Measurements from ENCODE around the gene ADI1. TPM values are rescaled to one million over a fixed set of nuclear protein-coding genes. Genes with fewer than 3 reads are reported as not detected.

The ADI1 gene
- total RNA-seq, 1 donor from 2014 or later: 36.0 TPM

GRCh38 chr2:3488855-3489763 is 30.2 kb downstream of the ADI1 start:
- H3K9me3 Mint-ChIP-seq: no peaks in the 10 kb centered on the region
- no peak overlapping the region for H3K27ac Mint-ChIP-seq
- intact Hi-C loops (cut with micrococcal nuclease): no loop called here
- no peak overlapping the region for H3K4me3 Mint-ChIP-seq
- DNase-seq (ENCODE audit: low spot score): no peak
- H3K4me1 Mint-ChIP-seq (ENCODE audit: low read depth): no peaks in the 10 kb centered on the region
- peaks cover 3% of the 10 kb centered on the region for H3K36me3 Mint-ChIP-seq (ENCODE audit: low read depth)
- H3K27me3 Mint-ChIP-seq (ENCODE audit: insufficient read depth): no peaks in the 10 kb centered on the region

- intact Hi-C loops (cut with micrococcal nuclease): no loop called here
- no peak for DNase-seq (ENCODE audit: low spot score)
- Mint-ChIP-seq H3K4me3 (no peak overlapping the region), H3K4me1 (ENCODE audit: low read depth) (no peaks in the 10 kb centered on the region), H3K36me3 (ENCODE audit: low read depth) (peaks cover 3% of the 10 kb centered on the region), H3K9me3 (no peaks in the 10 kb centered on the region), H3K27me3 (ENCODE audit: insufficient read depth) (no peaks in the 10 kb centered on the region), H3K27ac (no peak overlapping the region)
Observed at GRCh38 chr2:3488061-3488531, 31.2 kb downstream of the ADI1 start.

- Mint-ChIP-seq H3K36me3 (ENCODE audit: low read depth) (peaks cover 3% of the 10 kb centered on the region), H3K27me3 (ENCODE audit: insufficient read depth) (no peaks in the 10 kb centered on the region), H3K4me3 (no peak overlapping the region), H3K9me3 (no peaks in the 10 kb centered on the region), H3K27ac (no peak overlapping the region), H3K4me1 (ENCODE audit: low read depth) (no peaks in the 10 kb centered on the region)
- intact Hi-C loops (cut with micrococcal nuclease): no loop called here
- DNase-seq (ENCODE audit: low spot score): no peak
Observed at GRCh38 chr2:3487432-3487831, 31.9 kb downstream of the ADI1 start.

GRCh38 chr2:3487028-3487425 is 32.3 kb downstream of the ADI1 start:
- no peaks in the 10 kb centered on the region for H3K4me1 Mint-ChIP-seq (ENCODE audit: low read depth)
- no peak for DNase-seq (ENCODE audit: low spot score)
- intact Hi-C loops (cut with micrococcal nuclease): no loop called here
- H3K27me3 Mint-ChIP-seq (ENCODE audit: insufficient read depth): no peaks in the 10 kb centered on the region
- no peaks in the 10 kb centered on the region for H3K9me3 Mint-ChIP-seq
- no peak overlapping the region for H3K4me3 Mint-ChIP-seq
- H3K36me3 Mint-ChIP-seq (ENCODE audit: low read depth): peaks cover 3% of the 10 kb centered on the region
- H3K27ac Mint-ChIP-seq: no peak overlapping the region

GRCh38 chr2:3486047-3487027 is 33.0 kb downstream of the ADI1 start:
- intact Hi-C loops (cut with micrococcal nuclease): no loop called here
- Mint-ChIP-seq H3K4me1 (ENCODE audit: low read depth) (no peaks in the 10 kb centered on the region), H3K27ac (no peak overlapping the region), H3K27me3 (ENCODE audit: insufficient read depth) (no peaks in the 10 kb centered on the region), H3K9me3 (no peaks in the 10 kb centered on the region), H3K36me3 (ENCODE audit: low read depth) (peaks cover 3% of the 10 kb centered on the region), H3K4me3 (no peak overlapping the region)
- DNase-seq (ENCODE audit: low spot score): no peak

- H3K9me3 Mint-ChIP-seq: no peaks in the 10 kb centered on the region
- no peaks in the 10 kb centered on the region for H3K27me3 Mint-ChIP-seq (ENCODE audit: insufficient read depth)
- intact Hi-C loops (cut with micrococcal nuclease): no loop called here
- H3K27ac Mint-ChIP-seq: no peak overlapping the region
- no peak overlapping the region for H3K4me3 Mint-ChIP-seq
- no peak for DNase-seq (ENCODE audit: low spot score)
- H3K4me1 Mint-ChIP-seq (ENCODE audit: low read depth): no peaks in the 10 kb centered on the region
- H3K36me3 Mint-ChIP-seq (ENCODE audit: low read depth): peaks cover 7% of the 10 kb centered on the region
Observed at GRCh38 chr2:3485166-3485565, 34.2 kb downstream of the ADI1 start.

GRCh38 chr2:3483986-3484960 is 35.1 kb downstream of the ADI1 start:
- no peaks in the 10 kb centered on the region for H3K27me3 Mint-ChIP-seq (ENCODE audit: insufficient read depth)
- no peak overlapping the region for H3K27ac Mint-ChIP-seq
- intact Hi-C loops (cut with micrococcal nuclease): no loop called here
- H3K4me3 Mint-ChIP-seq: no peak overlapping the region
- H3K4me1 Mint-ChIP-seq (ENCODE audit: low read depth): no peaks in the 10 kb centered on the region
- no peaks in the 10 kb centered on the region for H3K9me3 Mint-ChIP-seq
- no peak for DNase-seq (ENCODE audit: low spot score)
- peaks cover 8% of the 10 kb centered on the region for H3K36me3 Mint-ChIP-seq (ENCODE audit: low read depth)

- peaks cover 8% of the 10 kb centered on the region for H3K36me3 Mint-ChIP-seq (ENCODE audit: low read depth)
- intact Hi-C loops (cut with micrococcal nuclease): no loop called here
- no peaks in the 10 kb centered on the region for H3K27me3 Mint-ChIP-seq (ENCODE audit: insufficient read depth)
- no peak overlapping the region for H3K27ac Mint-ChIP-seq
- H3K9me3 Mint-ChIP-seq: no peaks in the 10 kb centered on the region
- H3K4me3 Mint-ChIP-seq: no peak overlapping the region
- DNase-seq (ENCODE audit: low spot score): no peak
- H3K4me1 Mint-ChIP-seq (ENCODE audit: low read depth): no peaks in the 10 kb centered on the region
Observed at GRCh38 chr2:3483227-3483985, 35.9 kb downstream of the ADI1 start.

GRCh38 chr2:3482363-3482821 is 36.9 kb downstream of the ADI1 start:
- no peaks in the 10 kb centered on the region for H3K9me3 Mint-ChIP-seq
- no peak overlapping the region for H3K4me3 Mint-ChIP-seq
- H3K36me3 Mint-ChIP-seq (ENCODE audit: low read depth): peaks cover 10% of the 10 kb centered on the region
- H3K27ac Mint-ChIP-seq: no peak overlapping the region
- no peak for DNase-seq (ENCODE audit: low spot score)
- intact Hi-C loops (cut with micrococcal nuclease): no loop called here
- no peaks in the 10 kb centered on the region for H3K27me3 Mint-ChIP-seq (ENCODE audit: insufficient read depth)
- no peaks in the 10 kb centered on the region for H3K4me1 Mint-ChIP-seq (ENCODE audit: low read depth)

GRCh38 chr2:3481736-3482362 is 37.5 kb downstream of the ADI1 start:
- intact Hi-C loops (cut with micrococcal nuclease): no loop called here
- H3K36me3 Mint-ChIP-seq (ENCODE audit: low read depth): peaks cover 10% of the 10 kb centered on the region
- H3K27ac Mint-ChIP-seq: no peak overlapping the region

GRCh38 chr2:3481011-3481400 is 38.3 kb downstream of the ADI1 start:
- Mint-ChIP-seq H3K4me3 (no peak overlapping the region), H3K27ac (no peak overlapping the region), H3K27me3 (ENCODE audit: insufficient read depth) (no peaks in the 10 kb centered on the region), H3K4me1 (ENCODE audit: low read depth) (no peaks in the 10 kb centered on the region), H3K36me3 (ENCODE audit: low read depth) (peaks cover 12% of the 10 kb centered on the region), H3K9me3 (no peaks in the 10 kb centered on the region)
- intact Hi-C loops (cut with micrococcal nuclease): no loop called here
- DNase-seq (ENCODE audit: low spot score): no peak

More at GRCh38 chr2:3481736-3482362, 37.5 kb downstream of the ADI1 start:
- no peaks in the 10 kb centered on the region for H3K4me1 Mint-ChIP-seq (ENCODE audit: low read depth)
- no peaks in the 10 kb centered on the region for H3K27me3 Mint-ChIP-seq (ENCODE audit: insufficient read depth)
- H3K9me3 Mint-ChIP-seq: no peaks in the 10 kb centered on the region
- no peak for DNase-seq (ENCODE audit: low spot score)
- H3K4me3 Mint-ChIP-seq: no peak overlapping the region

All from activated T-helper 1 cell treated with anti-CD3 and anti-CD28 coated beads, Interleukin-12 subunit alpha, Interleukin-12 subunit beta, Interleukin-2, Interleukin-4 antibody, amounts not matched to agents 30 ng/mL and 10 ng/mL and 1 ng/mL, durations not matched to agents 14 hours and 24 hours and 36 hours (primary cell).